Measurements from ENCODE around the gene VKORC1L1. TPM values are rescaled to one million over a fixed set of nuclear protein-coding genes. Genes with fewer than 3 reads are reported as not detected.
"Not testable (repeated sequence)": the region's sequence is repeated elsewhere in the genome, so short reads cannot be mapped to it uniquely, and the experiment has no call there.

VKORC1L1 gene
- total RNA-seq, 1 donor from 2014 or later = 33.9 TPM

- peak; percentile 19 for DNase-seq (ENCODE audit: low read depth, low spot score)
Observed at GRCh38 chr7:65840446-65840845, 32.4 kb upstream of the VKORC1L1 start.

GRCh38 chr7:65843616-65844015 lies 29.3 kb upstream of the VKORC1L1 start:
- not testable (repeated sequence) for H3K27ac Mint-ChIP-seq (ENCODE audit: unreplicated experiment); H3K27me3 Mint-ChIP-seq (ENCODE audit: low read depth); H3K9me3 Mint-ChIP-seq; DNase-seq (ENCODE audit: low read depth, low spot score); H3K36me3 Mint-ChIP-seq (ENCODE audit: low read depth); H3K4me1 Mint-ChIP-seq; H3K4me3 Mint-ChIP-seq

More at GRCh38 chr7:65840446-65840845, 32.4 kb upstream of the VKORC1L1 start:
- Mint-ChIP-seq H3K36me3 (ENCODE audit: low read depth) (no peaks in the 10 kb centered on the region), H3K9me3 (no peaks in the 10 kb centered on the region), H3K27ac (ENCODE audit: unreplicated experiment) (peak overlapping the region; percentile 63), H3K4me1 (no peaks in the 10 kb centered on the region), H3K27me3 (ENCODE audit: low read depth) (no peaks in the 10 kb centered on the region), H3K4me3 (no peak overlapping the region)
- peak; percentile 44 for TF ChIP-seq CTCF (conservative IDR thresholded peaks at IDR 0.05)

- no peak for TF ChIP-seq CTCF (conservative IDR thresholded peaks at IDR 0.05)
- no peak overlapping the region for H3K4me3 Mint-ChIP-seq
- H3K27me3 Mint-ChIP-seq (ENCODE audit: low read depth) = no peaks in the 10 kb centered on the region
- H3K9me3 Mint-ChIP-seq = no peaks in the 10 kb centered on the region
- H3K4me1 Mint-ChIP-seq = no peaks in the 10 kb centered on the region
- H3K36me3 Mint-ChIP-seq (ENCODE audit: low read depth) = no peaks in the 10 kb centered on the region
- DNase-seq (ENCODE audit: low read depth, low spot score) = no peak
- H3K27ac Mint-ChIP-seq (ENCODE audit: unreplicated experiment) = no peak overlapping the region
Observed at GRCh38 chr7:65846008-65846570, 26.8 kb upstream of the VKORC1L1 start.

GRCh38 chr7:65853426-65853825 lies 19.4 kb upstream of the VKORC1L1 start:
- H3K4me3 Mint-ChIP-seq; H3K36me3 Mint-ChIP-seq (ENCODE audit: low read depth); H3K27me3 Mint-ChIP-seq (ENCODE audit: low read depth); H3K9me3 Mint-ChIP-seq; DNase-seq (ENCODE audit: low read depth, low spot score); H3K4me1 Mint-ChIP-seq; H3K27ac Mint-ChIP-seq (ENCODE audit: unreplicated experiment): not testable (repeated sequence)

GRCh38 chr7:65853892-65854291 lies 19.0 kb upstream of the VKORC1L1 start:
- not testable (repeated sequence) for DNase-seq (ENCODE audit: low read depth, low spot score); H3K27ac Mint-ChIP-seq (ENCODE audit: unreplicated experiment); H3K4me3 Mint-ChIP-seq; H3K4me1 Mint-ChIP-seq; H3K27me3 Mint-ChIP-seq (ENCODE audit: low read depth); H3K36me3 Mint-ChIP-seq (ENCODE audit: low read depth); H3K9me3 Mint-ChIP-seq

GRCh38 chr7:65857321-65857894 lies 15.5 kb upstream of the VKORC1L1 start:
- not testable (repeated sequence) for DNase-seq (ENCODE audit: low read depth, low spot score); H3K4me3 Mint-ChIP-seq; H3K36me3 Mint-ChIP-seq (ENCODE audit: low read depth); H3K4me1 Mint-ChIP-seq; H3K9me3 Mint-ChIP-seq; H3K27me3 Mint-ChIP-seq (ENCODE audit: low read depth); H3K27ac Mint-ChIP-seq (ENCODE audit: unreplicated experiment)

- H3K4me3 Mint-ChIP-seq; H3K4me1 Mint-ChIP-seq; H3K9me3 Mint-ChIP-seq; H3K27ac Mint-ChIP-seq (ENCODE audit: unreplicated experiment); H3K27me3 Mint-ChIP-seq (ENCODE audit: low read depth); DNase-seq (ENCODE audit: low read depth, low spot score); H3K36me3 Mint-ChIP-seq (ENCODE audit: low read depth): not testable (repeated sequence)
Observed at GRCh38 chr7:65858660-65859059, 14.2 kb upstream of the VKORC1L1 start.

- H3K27ac Mint-ChIP-seq (ENCODE audit: unreplicated experiment); DNase-seq (ENCODE audit: low read depth, low spot score); H3K4me1 Mint-ChIP-seq; H3K27me3 Mint-ChIP-seq (ENCODE audit: low read depth); H3K36me3 Mint-ChIP-seq (ENCODE audit: low read depth); H3K9me3 Mint-ChIP-seq; H3K4me3 Mint-ChIP-seq: not testable (repeated sequence)
Observed at GRCh38 chr7:65866244-65866643, 6.6 kb upstream of the VKORC1L1 start.

- H3K4me3 Mint-ChIP-seq; H3K27me3 Mint-ChIP-seq (ENCODE audit: low read depth); DNase-seq (ENCODE audit: low read depth, low spot score); H3K4me1 Mint-ChIP-seq; H3K36me3 Mint-ChIP-seq (ENCODE audit: low read depth); H3K27ac Mint-ChIP-seq (ENCODE audit: unreplicated experiment); H3K9me3 Mint-ChIP-seq: not testable (repeated sequence)
Observed at GRCh38 chr7:65867681-65868080, 5.2 kb upstream of the VKORC1L1 start.

GRCh38 chr7:65869312-65869711 lies 3.6 kb upstream of the VKORC1L1 start:
- not testable (repeated sequence) for DNase-seq (ENCODE audit: low read depth, low spot score); H3K9me3 Mint-ChIP-seq; H3K27me3 Mint-ChIP-seq (ENCODE audit: low read depth); H3K27ac Mint-ChIP-seq (ENCODE audit: unreplicated experiment); H3K4me1 Mint-ChIP-seq; H3K36me3 Mint-ChIP-seq (ENCODE audit: low read depth); H3K4me3 Mint-ChIP-seq

GRCh38 chr7:65871451-65871850 lies 1.4 kb upstream of the VKORC1L1 start:
- H3K27ac Mint-ChIP-seq (ENCODE audit: unreplicated experiment); DNase-seq (ENCODE audit: low read depth, low spot score); H3K9me3 Mint-ChIP-seq; H3K4me3 Mint-ChIP-seq; H3K36me3 Mint-ChIP-seq (ENCODE audit: low read depth); H3K4me1 Mint-ChIP-seq; H3K27me3 Mint-ChIP-seq (ENCODE audit: low read depth): not testable (repeated sequence)

GRCh38 chr7:65873582-65874193 lies 814 bp downstream of the VKORC1L1 start:
- H3K27ac Mint-ChIP-seq (ENCODE audit: unreplicated experiment); H3K27me3 Mint-ChIP-seq (ENCODE audit: low read depth); H3K36me3 Mint-ChIP-seq (ENCODE audit: low read depth); H3K9me3 Mint-ChIP-seq; H3K4me1 Mint-ChIP-seq: not testable (repeated sequence)
- DNase-seq (ENCODE audit: low read depth, low spot score) = peak; percentile 12
- peak overlapping the region; percentile 87 for H3K4me3 Mint-ChIP-seq

All from neural crest cell (in vitro differentiated cells).